SH-SY5Y (cell line): ENCODE data around the gene HSPG2.

ENCODE experiments used
- GATA2 ChIP-seq: IDR thresholded peaks from 2 replicates; pipeline ENCODE4 v1.6.1; 2011; ENCODE audit warnings: mild to moderate bottlenecking, low read depth, low read length
- GATA3 ChIP-seq: IDR thresholded peaks from 2 replicates; pipeline ENCODE4 v1.6.1; 2011; ENCODE audit warnings: low read depth, mild to moderate bottlenecking, low read length, moderate library complexity

GRCh38 chr1:21843996-21844395 is 93.1 kb downstream of the HSPG2 start:
- TF ChIP-seq GATA3 (no peak), GATA2 (no peak)
